Activated naive CD4-positive, alpha-beta T cell treated with anti-CD3 and anti-CD28 coated beads, Interleukin-2, amount 50 U/mL, for 16 hours (primary cell): ENCODE results near the gene CMTM3.
"Not testable (repeated sequence)": the region's sequence is repeated elsewhere in the genome, so short reads cannot be mapped to it uniquely, and the experiment has no call there.

Experiments used
- DNase-seq: peaks from one replicate; pipeline ENCODE4 v3.0.0-alpha.2; 2020

CMTM3 gene

GRCh38 chr16:66604376-66605176 lies at the start of gene CMTM3:
CMTM3 (plus strand) TSS chr16:66604704; CDS start chr16:66604806, 102 bp downstream.
- DNase-seq = peak; percentile 83

- no peak for DNase-seq
These were observed 44.4 kb upstream of the CMTM3 start for GRCh38 chr16:66560107-66560506.

- no peak for DNase-seq
These were observed 43.0 kb upstream of the CMTM3 start for GRCh38 chr16:66561381-66562080.

- no peak for DNase-seq
These were observed 42.1 kb upstream of the CMTM3 start for GRCh38 chr16:66562409-66562808.

GRCh38 chr16:66562986-66563385 lies 41.5 kb upstream of the CMTM3 start:
- DNase-seq = no peak

GRCh38 chr16:66563574-66564334 lies 40.8 kb upstream of the CMTM3 start:
- DNase-seq = no peak

GRCh38 chr16:66566051-66566901 lies 38.2 kb upstream of the CMTM3 start, which contains the start of gene CMTM1:
CMTM1 (plus strand) TSS chr16:66566439; CDS start chr16:66566514, 75 bp downstream.
- DNase-seq = no peak

- not testable (repeated sequence) for DNase-seq
These were observed 37.2 kb upstream of the CMTM3 start for GRCh38 chr16:66567270-66567669.

- DNase-seq = no peak
These were observed 36.1 kb upstream of the CMTM3 start for GRCh38 chr16:66568355-66568754.

- DNase-seq = no peak
These were observed 35.4 kb upstream of the CMTM3 start for GRCh38 chr16:66569131-66569530.

GRCh38 chr16:66569827-66570405 lies 34.6 kb upstream of the CMTM3 start:
- DNase-seq = no peak

- no peak for DNase-seq
These were observed 32.1 kb upstream of the CMTM3 start for GRCh38 chr16:66572356-66572755.

- no peak for DNase-seq
These were observed 30.4 kb upstream of the CMTM3 start for GRCh38 chr16:66574081-66574480.

- no peak for DNase-seq
These were observed 30.0 kb upstream of the CMTM3 start for GRCh38 chr16:66574531-66574930.

GRCh38 chr16:66575060-66575459 lies 29.4 kb upstream of the CMTM3 start:
- DNase-seq = no peak

- DNase-seq = no peak
These were observed 28.2 kb upstream of the CMTM3 start for GRCh38 chr16:66576296-66576695.

GRCh38 chr16:66578651-66579531 lies 25.6 kb upstream of the CMTM3 start, which contains the start of gene CMTM2:
CMTM2 (plus strand) TSS chr16:66579463; CDS start chr16:66579608, 145 bp downstream.
- peak; percentile 39 for DNase-seq

- no peak for DNase-seq
These were observed 23.8 kb upstream of the CMTM3 start for GRCh38 chr16:66580605-66581209.

- no peak for DNase-seq
These were observed 23.1 kb upstream of the CMTM3 start for GRCh38 chr16:66581246-66581952.
